Common myeloid progenitor, CD34-positive (primary cell): Measurements from ENCODE around the gene RSPRY1.

ENCODE experiments used
- CTCF ChIA-PET: fragments of 350-600 bp; sonication (Branson Sonifier 250); formaldehyde crosslinking; loops from one replicate; lab custom pipeline; 2021; ENCODE audit warnings: antibody characterized with exemption; lab: Charles Lee
- POLR2A ChIA-PET: fragments of 350-600 bp; sonication (Branson Sonifier 250); formaldehyde crosslinking; loops from one replicate; lab custom pipeline; 2021; ENCODE audit warnings: antibody characterized with exemption; lab: Charles Lee
- DNase-seq, 3 donors: peaks; one replicate each; pipeline versions ENCODE4 v3.0.0 to v3.0.0-alpha.2; 2013
- H3K27ac ChIP-seq, 2 experiments: 1 replicate in 1 of 2; 2 replicates in 1 of 2; pipeline ENCODE4 v1.7.0; 2013; ENCODE audit warnings: inconsistent platforms in 2 of 2, low read length in 2 of 2, mild to moderate bottlenecking in 2 of 2, low read depth in 1 of 2, moderate library complexity in 1 of 2; ENCODE audit not compliant: severe bottlenecking in 2 of 2, insufficient read depth in 1 of 2, poor library complexity in 1 of 2
- H3K27me3 ChIP-seq, 5 experiments: replicated peaks in 2 of 5; 1 replicate in 3 of 5; 2 replicates in 2 of 5; pipeline versions ENCODE4 v1.6.1 to v1.7.0; 2013; ENCODE audit warnings: low read length in 4 of 5, mild to moderate bottlenecking in 2 of 5, moderate library complexity in 2 of 5, inconsistent platforms in 1 of 5; ENCODE audit not compliant: insufficient read depth in 5 of 5, control insufficient read depth in 4 of 5
- H3K36me3 ChIP-seq, 4 experiments: 1 replicate in 2 of 4; 2 replicates in 2 of 4; pipeline versions ENCODE4 v1.6.1 to v1.7.0; 2013; ENCODE audit warnings: low read length in 3 of 4, control low read depth in 1 of 4, mild to moderate bottlenecking in 1 of 4; ENCODE audit not compliant: control insufficient read depth in 4 of 4, insufficient read depth in 4 of 4
- H3K4me1 ChIP-seq, 4 experiments: 1 replicate in 3 of 4; 2 replicates in 1 of 4; pipeline versions ENCODE4 v1.6.1 to v1.7.1; 2013; ENCODE audit warnings: low read length in 3 of 4, mild to moderate bottlenecking in 3 of 4, control low read depth in 1 of 4, inconsistent platforms in 1 of 4, moderate library complexity in 1 of 4; ENCODE audit not compliant: control insufficient read depth in 4 of 4, insufficient read depth in 4 of 4; ENCODE audit errors: control extremely low read depth in 1 of 4
- H3K4me3 ChIP-seq, 7 experiments: 1 replicate in 4 of 7; 2 replicates in 3 of 7; pipeline versions ENCODE4 v1.5.1 to v1.7.0; 2013; ENCODE audit warnings: mild to moderate bottlenecking in 7 of 7, low read length in 6 of 7, moderate library complexity in 6 of 7, inconsistent platforms in 2 of 7, low read depth in 2 of 7, control low read depth in 1 of 7; ENCODE audit not compliant: insufficient read depth in 4 of 7, control insufficient read depth in 1 of 7; ENCODE audit errors: extremely low read depth in 1 of 7
- H3K9me3 ChIP-seq, 5 experiments: 1 replicate in 4 of 5; 2 replicates in 1 of 5; pipeline versions ENCODE4 v1.6.1 to v1.7.1; 2013; ENCODE audit warnings: low read length in 4 of 5, mild to moderate bottlenecking in 2 of 5, inconsistent platforms in 1 of 5, low read depth in 1 of 5, moderate library complexity in 1 of 5; ENCODE audit not compliant: control insufficient read depth in 4 of 5, insufficient read depth in 2 of 5; ENCODE audit errors: control extremely low read depth in 1 of 5
- WGBS: methylation state at CpG from one replicate; pipeline ENCODE4 v1.1.5; 2013; ENCODE audit not compliant: insufficient coverage; 5-methylcytosine and 5-hydroxymethylcytosine counted together

The RSPRY1 gene

DNA sequence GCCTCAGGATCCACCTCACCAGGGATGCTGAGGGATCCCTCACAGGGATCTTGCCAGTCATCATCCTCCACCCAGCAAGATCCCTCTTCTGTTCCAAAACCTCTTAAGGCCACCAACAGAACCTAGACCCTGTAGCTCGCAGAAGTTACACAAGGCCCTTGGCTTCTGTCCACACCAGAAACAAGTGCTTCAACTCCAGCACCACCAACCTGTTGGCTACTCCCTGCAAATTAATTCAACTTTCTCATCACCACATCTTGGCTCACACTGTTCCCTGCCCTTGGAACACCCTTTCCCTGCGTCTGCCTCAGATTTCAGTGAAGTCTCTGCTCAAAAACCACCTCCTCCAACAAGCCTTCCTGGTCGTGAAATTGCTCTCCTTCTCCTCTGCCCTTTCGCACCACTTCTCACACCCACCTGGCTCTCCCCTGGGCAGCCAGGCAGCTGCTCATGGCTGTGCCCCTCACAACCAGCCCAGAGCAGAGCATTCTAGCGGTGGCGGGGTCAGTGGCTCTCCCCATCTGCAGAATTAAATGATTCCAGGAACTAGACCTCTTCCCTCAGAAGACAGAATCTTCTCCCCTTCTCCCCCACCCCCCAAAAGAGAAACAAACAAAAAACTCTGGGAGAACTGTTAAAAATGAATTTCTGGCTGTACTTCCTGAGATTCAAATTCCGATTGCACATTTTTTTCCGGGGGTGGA lies 96.5 kb downstream of the RSPRY1 start:
- Histone ChIP-seq H3K4me3 (no peak overlapping the region), H3K36me3 (no peaks in the 10 kb centered on the region), H3K4me1 (peaks cover 3 to 17% (median 13%) of the 10 kb centered on the region in 4 experiments), H3K9me3 (no peaks in the 10 kb centered on the region), H3K27ac (no peak overlapping the region), H3K27me3 (peaks cover 2 to 40% (median 26%) of the 10 kb centered on the region in 5 experiments)
- ChIA-PET CTCF (interaction anchor here (1.5 kb wide), 1 partner anchor 10 kb away, joined by 4 read pairs; no protein-coding TSS in a partner anchor), POLR2A (no interaction called here)
- 91% methylated on average over 6 of the region's 8 CpGs for WGBS
- DNase-seq = no peak

DNA sequence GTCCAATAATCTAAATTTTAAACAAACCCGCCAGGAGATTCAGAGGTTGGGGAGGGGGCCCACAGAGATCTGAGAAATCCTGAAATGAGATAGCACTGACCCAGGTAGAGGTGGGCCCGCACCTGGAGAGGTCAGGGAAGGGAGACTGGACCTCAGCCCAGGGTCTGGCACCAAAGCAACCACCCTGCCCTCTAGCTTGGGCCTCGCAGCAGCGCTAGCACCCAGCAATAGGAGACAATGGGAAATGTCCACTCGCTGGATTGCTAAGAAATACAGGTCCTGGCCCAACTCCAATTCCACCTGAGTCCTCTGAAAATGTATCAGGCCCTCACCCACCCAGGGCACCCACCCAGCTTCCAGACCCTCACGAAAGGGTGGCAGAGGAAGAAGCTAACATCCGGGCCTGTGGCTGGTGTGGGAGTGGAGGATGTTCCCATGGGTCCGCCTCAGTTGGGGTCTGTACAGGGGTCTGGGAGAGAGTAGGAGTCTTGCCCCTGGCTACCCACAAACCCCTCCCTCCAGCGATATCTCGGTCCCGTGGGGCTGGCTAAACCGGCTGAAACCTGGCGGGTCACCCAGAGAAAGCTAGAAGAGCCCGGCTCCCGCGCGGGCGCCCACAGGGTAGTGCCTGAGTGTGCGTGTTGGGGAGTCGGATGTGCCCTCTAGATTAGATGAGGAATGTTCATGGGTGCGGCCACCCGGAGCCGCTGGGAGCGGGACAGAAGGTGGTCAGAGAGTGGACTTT lies 97.3 kb downstream of the RSPRY1 start:
- H3K27me3 ChIP-seq = peaks cover 2 to 40% (median 26%) of the 10 kb centered on the region in 5 experiments
- 76% methylated on average over 8 of the region's 24 CpGs for WGBS
- ChIA-PET POLR2A (no interaction called here), CTCF (interaction anchor here (1.5 kb wide), 1 partner anchor 9 kb away, joined by 4 read pairs; no protein-coding TSS in a partner anchor)
- H3K4me3 ChIP-seq = no peak overlapping the region
- H3K9me3 ChIP-seq = no peaks in the 10 kb centered on the region
- peaks cover 0 to 14% (median 11%) of the 10 kb centered on the region in 4 experiments for H3K4me1 ChIP-seq
- H3K36me3 ChIP-seq = no peaks in the 10 kb centered on the region
- DNase-seq = no peak
- no peak overlapping the region for H3K27ac ChIP-seq

DNA sequence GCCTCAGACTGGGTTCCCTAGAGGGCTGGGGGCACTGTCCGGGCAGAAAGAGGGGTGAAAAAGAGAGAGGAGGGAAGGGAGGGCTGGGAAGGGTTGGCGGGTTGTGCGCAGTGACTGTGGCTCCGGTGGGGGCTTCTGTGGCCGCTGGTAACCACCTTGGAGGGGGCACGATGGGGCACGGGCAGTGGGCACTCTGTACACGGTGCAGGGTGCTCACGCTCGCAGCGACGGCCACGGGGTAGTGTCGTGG lies 97.8 kb downstream of the RSPRY1 start:
- ChIA-PET POLR2A (no interaction called here), CTCF (interaction anchor here (1.5 kb wide), 1 partner anchor 9 kb away, joined by 4 read pairs; no protein-coding TSS in a partner anchor)
- DNase-seq = no peak
- Histone ChIP-seq H3K27ac (no peak overlapping the region), H3K36me3 (no peaks in the 10 kb centered on the region), H3K9me3 (no peaks in the 10 kb centered on the region), H3K4me3 (peak overlapping the region in 3 of 7 experiments; percentile 11 to 70 (median 58)), H3K27me3 (peaks cover 2 to 40% (median 24%) of the 10 kb centered on the region in 5 experiments), H3K4me1 (peaks cover 0 to 14% (median 11%) of the 10 kb centered on the region in 4 experiments)
- WGBS = 19% methylated on average over 14 of the region's 14 CpGs

DNA sequence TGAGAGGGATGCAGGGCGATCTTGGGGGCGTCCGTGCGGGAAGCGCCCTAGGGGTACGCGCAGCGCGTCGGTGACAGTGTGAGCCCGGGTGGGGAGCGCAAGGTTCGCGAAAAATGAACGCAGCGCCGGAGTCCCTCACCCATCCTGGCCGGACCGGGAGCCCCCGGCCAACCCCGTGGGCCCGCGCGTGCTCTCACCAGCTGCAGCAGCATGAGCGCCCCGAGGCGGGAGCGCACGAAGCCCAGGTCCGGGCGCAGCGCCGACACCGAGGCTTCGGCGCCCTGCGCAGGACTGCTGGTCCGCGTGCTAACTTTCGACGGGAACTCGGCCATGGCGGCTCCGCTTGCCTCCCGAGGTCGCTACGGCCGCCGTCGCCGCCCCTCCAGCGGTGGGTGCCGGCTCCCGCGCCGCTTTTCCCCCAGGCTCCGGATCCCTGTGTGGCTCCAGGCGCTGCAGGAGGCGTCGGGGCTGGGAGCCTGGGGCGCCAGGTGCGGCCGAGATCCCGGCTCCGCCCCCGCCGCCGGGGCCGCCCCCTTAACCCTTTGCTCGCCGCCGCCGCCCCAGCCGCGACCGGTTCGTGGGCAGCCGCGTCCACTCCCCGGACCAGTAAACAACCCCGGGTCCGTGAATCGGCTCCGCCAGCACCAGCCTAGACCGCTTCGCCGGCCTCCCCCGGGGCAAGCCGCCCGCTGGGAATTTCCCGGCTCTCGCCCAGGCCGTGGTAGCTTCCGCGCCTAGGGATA lies 98.3 kb downstream of the RSPRY1 start, which contains the start of gene PLLP:
TSS of gene PLLP (minus strand) at position 464 of the 743 bp plus-strand sequence. CDS start at position 332, 132 bp downstream.
- peak in 2 of 3 donors; percentile 45 to 58 for DNase-seq
- peaks cover 0 to 14% (median 11%) of the 10 kb centered on the region in 4 experiments for H3K4me1 ChIP-seq
- peak within 1 kb of the TSS; percentile 6 to 70 (median 53) for H3K4me3 ChIP-seq
- CTCF ChIA-PET = no interaction called here
- peaks cover 2 to 39% (median 21%) of the 10 kb centered on the region in 5 experiments for H3K27me3 ChIP-seq
- POLR2A ChIA-PET = no interaction called here
- no peak within 1 kb of the TSS for H3K27ac ChIP-seq
- no peaks in the 10 kb centered on the region for H3K9me3 ChIP-seq
- WGBS = 2% methylated on average over 93 of the region's 95 CpGs
- H3K36me3 ChIP-seq = no peaks in the 10 kb centered on the region

DNA sequence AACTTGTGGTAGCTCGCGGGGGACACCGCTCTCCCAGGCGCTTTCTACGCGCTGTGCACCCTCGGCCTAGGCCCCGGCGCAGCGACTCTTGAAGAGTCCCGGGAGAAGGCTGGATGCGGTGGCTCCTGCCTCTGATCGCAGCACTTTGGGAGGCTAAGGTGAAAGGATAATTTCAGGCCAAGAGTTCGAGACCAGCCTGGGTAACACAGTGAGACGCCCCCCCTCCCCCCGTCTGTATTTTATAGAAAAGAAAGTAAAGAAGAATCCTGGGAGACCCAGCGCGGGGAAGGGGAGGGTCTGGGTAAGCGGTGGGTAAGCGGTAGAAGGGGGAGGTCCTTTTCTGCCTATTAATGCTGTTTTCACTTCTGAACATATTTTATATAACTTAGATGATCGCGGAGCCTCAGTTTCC lies 98.8 kb downstream of the RSPRY1 start:
- POLR2A ChIA-PET = no interaction called here
- peaks cover 0 to 14% (median 11%) of the 10 kb centered on the region in 4 experiments for H3K4me1 ChIP-seq
- H3K27me3 ChIP-seq = peaks cover 2 to 39% (median 21%) of the 10 kb centered on the region in 5 experiments
- H3K4me3 ChIP-seq = peak overlapping the region; percentile 6 to 70 (median 53)
- CTCF ChIA-PET = no interaction called here
- no peaks in the 10 kb centered on the region for H3K9me3 ChIP-seq
- H3K36me3 ChIP-seq = no peaks in the 10 kb centered on the region
- H3K27ac ChIP-seq = no peak overlapping the region
- WGBS = 6% methylated on average over 11 of the region's 22 CpGs
- DNase-seq = peak in 1 of 3 donors; percentile 28

DNA sequence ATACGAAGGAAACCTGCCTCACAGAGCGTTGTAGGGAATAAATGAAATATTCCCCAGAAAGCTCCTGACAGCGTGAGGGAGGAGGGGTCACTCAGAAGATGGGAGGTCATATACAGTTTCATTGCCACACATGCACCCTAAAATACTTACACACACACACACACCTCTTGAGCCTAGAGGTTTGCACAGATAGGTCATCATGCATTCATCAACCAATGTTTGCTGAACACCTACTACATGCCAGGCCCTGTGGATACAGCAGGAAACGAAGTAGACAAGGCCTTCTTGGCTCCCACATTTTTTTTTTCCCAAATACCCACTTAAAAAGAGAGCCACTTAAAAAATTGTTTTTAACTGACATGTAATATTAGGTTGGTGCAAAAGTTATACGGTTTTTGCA lies 99.2 kb downstream of the RSPRY1 start:
- Histone ChIP-seq H3K36me3 (no peaks in the 10 kb centered on the region), H3K4me1 (peaks cover 0 to 14% (median 11%) of the 10 kb centered on the region in 4 experiments), H3K27ac (no peak overlapping the region), H3K9me3 (no peaks in the 10 kb centered on the region), H3K4me3 (peak overlapping the region in 3 of 7 experiments; percentile 56 to 70 (median 58)), H3K27me3 (peaks cover 2 to 39% (median 21%) of the 10 kb centered on the region in 5 experiments)
- WGBS = no CpG with 5 or more reads among the region's 5 CpGs
- ChIA-PET CTCF (interaction anchor here (1.5 to 1.8 kb wide), 2 partner anchors 12 to 15 kb away, joined by 3 to 5 read pairs; no protein-coding TSS in a partner anchor), POLR2A (no interaction called here)
- DNase-seq = no peak
